ENCODE results near the gene NBEAL1. TPM values are rescaled to one million over a fixed set of nuclear protein-coding genes. Genes with fewer than 3 reads are reported as not detected.
A peak's percentile ranks its signal among the peaks of the same experiment; 100 is the strongest.

The NBEAL1 gene
- total RNA-seq, 4 donors from 2014 or later, result 20.5 to 24.1 (median 23.1) TPM

DNA sequence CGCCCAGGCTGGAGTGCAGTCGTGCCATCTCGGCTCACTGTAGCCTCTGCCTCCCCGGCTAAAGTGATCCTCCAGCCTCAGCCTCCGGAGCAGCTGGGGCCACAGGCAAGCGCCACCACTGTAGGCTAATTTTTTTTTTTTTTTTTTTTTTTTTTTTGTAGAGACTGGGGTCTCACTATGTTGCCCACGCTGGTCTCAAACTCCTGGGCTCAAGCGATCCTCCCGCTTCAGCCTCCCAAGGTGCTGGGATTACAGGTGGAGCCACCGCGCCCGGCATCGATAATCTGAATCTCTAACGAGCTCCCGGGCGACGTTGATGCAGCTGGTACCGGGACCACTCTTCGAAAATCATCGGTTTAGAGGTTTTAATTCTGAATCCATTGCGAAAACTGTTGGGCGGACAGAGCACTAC, 223.6 kb downstream of the NBEAL1 start:
- WGBS, result 30% methylated on average over 21 of the region's 22 CpGs
- intact Hi-C loops (cut with DNase I), result no loop called here
- H3K4me3 ChIP-seq, result peak overlapping the region; percentile 68 to 79 (median 73)
- no peak for DNase-seq (ENCODE audit: extremely low spot score)
- H3K36me3 ChIP-seq, result peaks cover 0 to 17% (median 2%) of the 10 kb centered on the region in 4 donors
- no peaks in the 10 kb centered on the region for H3K27me3 ChIP-seq
- H3K4me1 ChIP-seq, result peaks cover 21 to 32% (median 24%) of the 10 kb centered on the region in 4 donors
- TF ChIP-seq EP300 (IDR thresholded peaks at IDR 0.05) (no peak), POLR2A (IDR thresholded peaks at IDR 0.05; ENCODE audit: low read depth) (no peak), POLR2AphosphoS5 (IDR thresholded peaks at IDR 0.05) (no peak)
- TF ChIP-seq, protein P1, sequence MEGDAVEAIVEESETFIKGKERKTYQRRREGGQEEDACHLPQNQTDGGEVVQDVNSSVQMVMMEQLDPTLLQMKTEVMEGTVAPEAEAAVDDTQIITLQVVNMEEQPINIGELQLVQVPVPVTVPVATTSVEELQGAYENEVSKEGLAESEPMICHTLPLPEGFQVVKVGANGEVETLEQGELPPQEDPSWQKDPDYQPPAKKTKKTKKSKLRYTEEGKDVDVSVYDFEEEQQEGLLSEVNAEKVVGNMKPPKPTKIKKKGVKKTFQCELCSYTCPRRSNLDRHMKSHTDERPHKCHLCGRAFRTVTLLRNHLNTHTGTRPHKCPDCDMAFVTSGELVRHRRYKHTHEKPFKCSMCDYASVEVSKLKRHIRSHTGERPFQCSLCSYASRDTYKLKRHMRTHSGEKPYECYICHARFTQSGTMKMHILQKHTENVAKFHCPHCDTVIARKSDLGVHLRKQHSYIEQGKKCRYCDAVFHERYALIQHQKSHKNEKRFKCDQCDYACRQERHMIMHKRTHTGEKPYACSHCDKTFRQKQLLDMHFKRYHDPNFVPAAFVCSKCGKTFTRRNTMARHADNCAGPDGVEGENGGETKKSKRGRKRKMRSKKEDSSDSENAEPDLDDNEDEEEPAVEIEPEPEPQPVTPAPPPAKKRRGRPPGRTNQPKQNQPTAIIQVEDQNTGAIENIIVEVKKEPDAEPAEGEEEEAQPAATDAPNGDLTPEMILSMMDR (IDR thresholded peaks at IDR 0.05), result no peak
- H3K9me3 ChIP-seq, result no peaks in the 10 kb centered on the region
- peak overlapping the region; percentile 94 to 97 (median 94) for H3K27ac ChIP-seq (replicated peaks in 1 of 4)

- intact Hi-C loops (cut with DNase I), result no loop called here
These were observed 224.2 kb downstream of the NBEAL1 start, which contains the start of gene CYP20A1 for GRCh38 chr2:203238704-203239526. Gene CYP20A1 (plus strand): TSS chr2:203239018. CDS start chr2:203239063, 45 bp downstream.

GRCh38 chr2:203240491-203240890, 225.8 kb downstream of the NBEAL1 start:
- peaks cover 21 to 32% (median 24%) of the 10 kb centered on the region in 4 donors for H3K4me1 ChIP-seq
- H3K36me3 ChIP-seq, result peaks cover 0 to 27% (median 9%) of the 10 kb centered on the region in 4 donors
- no peaks in the 10 kb centered on the region for H3K27me3 ChIP-seq
- H3K27ac ChIP-seq (replicated peaks in 1 of 4), result no peak overlapping the region
- H3K4me3 ChIP-seq, result peak overlapping the region in 2 of 4 donors; percentile 71 to 79
- no peaks in the 10 kb centered on the region for H3K9me3 ChIP-seq
- 93% methylated on average over 5 of the region's 5 CpGs for WGBS
- TF ChIP-seq POLR2AphosphoS5 (IDR thresholded peaks at IDR 0.05) (no peak), POLR2A (IDR thresholded peaks at IDR 0.05; ENCODE audit: low read depth) (no peak), EP300 (IDR thresholded peaks at IDR 0.05) (no peak)
- TF ChIP-seq, protein P1 (IDR thresholded peaks at IDR 0.05), result no peak
- intact Hi-C loops (cut with DNase I), result loop anchor here (10.0 kb wide), 1 partner anchor 214 kb away; no protein-coding TSS in a partner anchor
- DNase-seq (ENCODE audit: extremely low spot score), result no peak

More at GRCh38 chr2:203238704-203239526, 224.2 kb downstream of the NBEAL1 start, which contains the start of gene CYP20A1:
- Histone ChIP-seq H3K36me3 (peaks cover 0 to 23% (median 6%) of the 10 kb centered on the region in 4 donors), H3K4me3 (peak within 1 kb of the TSS; percentile 68 to 79 (median 73)), H3K9me3 (no peaks in the 10 kb centered on the region), H3K4me1 (peaks cover 21 to 32% (median 24%) of the 10 kb centered on the region in 4 donors), H3K27me3 (no peaks in the 10 kb centered on the region), H3K27ac (replicated peaks in 1 of 4) (peak within 1 kb of the TSS; percentile 94 to 97 (median 94))
- 0% methylated on average over 22 of the region's 80 CpGs for WGBS
- TF ChIP-seq, protein P1 (IDR thresholded peaks at IDR 0.05), result peak; percentile 35 to 48 (median 43)
- TF ChIP-seq POLR2AphosphoS5 (IDR thresholded peaks at IDR 0.05) (peak; percentile 76 to 92), POLR2A (IDR thresholded peaks at IDR 0.05; ENCODE audit: low read depth) (peak; percentile 35), EP300 (IDR thresholded peaks at IDR 0.05) (no peak)
- peak; percentile 98 for DNase-seq (ENCODE audit: extremely low spot score)

- peaks cover 21 to 32% (median 24%) of the 10 kb centered on the region in 4 donors for H3K4me1 ChIP-seq
- no peaks in the 10 kb centered on the region for H3K27me3 ChIP-seq
- no peak for TF ChIP-seq EP300 (IDR thresholded peaks at IDR 0.05)
- TF ChIP-seq, protein P1 (IDR thresholded peaks at IDR 0.05), result no peak
- no peak for TF ChIP-seq POLR2AphosphoS5 (IDR thresholded peaks at IDR 0.05)
- TF ChIP-seq POLR2A (IDR thresholded peaks at IDR 0.05; ENCODE audit: low read depth), result no peak
- DNase-seq (ENCODE audit: extremely low spot score), result no peak
- peaks cover 7 to 45% (median 25%) of the 10 kb centered on the region in 4 donors for H3K36me3 ChIP-seq
- H3K4me3 ChIP-seq, result no peak overlapping the region
- no peak overlapping the region for H3K27ac ChIP-seq (replicated peaks in 1 of 4)
- WGBS, result 98% methylated on average over 6 of the region's 6 CpGs
- intact Hi-C loops (cut with DNase I), result loop anchor here (10.0 kb wide), 1 partner anchor 212 kb away; no protein-coding TSS in a partner anchor
- H3K9me3 ChIP-seq, result no peaks in the 10 kb centered on the region
These were observed 227.8 kb downstream of the NBEAL1 start for GRCh38 chr2:203242518-203242917.
